ENCODE measurements around the gene ZIC2.

DNA sequence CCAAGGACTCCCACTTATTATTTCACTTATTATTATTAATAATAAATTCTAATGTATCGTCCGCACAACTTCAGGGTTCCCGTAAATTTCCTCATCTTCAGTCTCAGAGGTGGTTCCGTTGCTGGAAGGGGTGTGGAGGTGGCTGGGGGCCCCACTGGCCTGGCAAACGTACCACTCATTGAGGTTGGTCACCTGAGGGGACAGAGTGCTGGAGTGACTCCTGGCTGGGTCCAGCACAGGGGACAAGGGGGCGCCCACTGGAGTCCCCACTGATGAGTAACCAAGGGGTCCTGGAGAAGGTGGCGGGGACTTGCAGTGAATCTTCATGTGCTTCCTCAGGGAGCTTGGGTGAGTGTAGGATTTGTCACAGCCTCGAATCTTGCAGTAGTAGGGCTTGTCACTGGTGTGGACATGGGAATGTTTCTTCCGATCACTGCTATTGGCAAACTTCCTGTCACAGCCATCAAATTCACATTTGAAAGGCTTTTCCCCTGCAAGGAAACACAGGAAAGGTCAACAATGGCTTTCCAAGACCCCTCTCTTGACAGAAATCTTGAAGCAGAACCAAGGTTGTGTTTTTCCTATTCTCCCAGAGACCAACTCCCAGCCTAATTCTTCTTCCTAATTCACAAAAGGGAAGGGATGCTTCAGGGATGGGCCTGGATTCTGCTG, 16.1 kb upstream of the ZIC2 start:
- no peak for TF ChIP-seq EZH2 (IDR thresholded peaks at IDR 0.05; ENCODE audit: low read depth)
- TF ChIP-seq, protein P1, sequence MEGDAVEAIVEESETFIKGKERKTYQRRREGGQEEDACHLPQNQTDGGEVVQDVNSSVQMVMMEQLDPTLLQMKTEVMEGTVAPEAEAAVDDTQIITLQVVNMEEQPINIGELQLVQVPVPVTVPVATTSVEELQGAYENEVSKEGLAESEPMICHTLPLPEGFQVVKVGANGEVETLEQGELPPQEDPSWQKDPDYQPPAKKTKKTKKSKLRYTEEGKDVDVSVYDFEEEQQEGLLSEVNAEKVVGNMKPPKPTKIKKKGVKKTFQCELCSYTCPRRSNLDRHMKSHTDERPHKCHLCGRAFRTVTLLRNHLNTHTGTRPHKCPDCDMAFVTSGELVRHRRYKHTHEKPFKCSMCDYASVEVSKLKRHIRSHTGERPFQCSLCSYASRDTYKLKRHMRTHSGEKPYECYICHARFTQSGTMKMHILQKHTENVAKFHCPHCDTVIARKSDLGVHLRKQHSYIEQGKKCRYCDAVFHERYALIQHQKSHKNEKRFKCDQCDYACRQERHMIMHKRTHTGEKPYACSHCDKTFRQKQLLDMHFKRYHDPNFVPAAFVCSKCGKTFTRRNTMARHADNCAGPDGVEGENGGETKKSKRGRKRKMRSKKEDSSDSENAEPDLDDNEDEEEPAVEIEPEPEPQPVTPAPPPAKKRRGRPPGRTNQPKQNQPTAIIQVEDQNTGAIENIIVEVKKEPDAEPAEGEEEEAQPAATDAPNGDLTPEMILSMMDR (conservative IDR thresholded peaks at IDR 0.05): no peak

All from PC-9 (cell line).